Kidney (tissue), 22 donors: ENCODE results near the gene PTPRN. TPM values are rescaled to one million over a fixed set of nuclear protein-coding genes. Genes with fewer than 3 reads are reported as not detected.

Experiments
- DNase-seq, 5 donors: peaks; one replicate each; pipeline ENCODE4 v3.0.0-alpha.2; 2013 to 2020
- FAIRE-seq: peaks from 2 replicates; lab custom pipeline; 2012; peaks lifted over from hg19 to GRCh38; lab: Jason Lieb, UNC
- H3K27ac ChIP-seq, 2 donors: one replicate each; pipeline ENCODE4 v1.7.0; 2013; ENCODE audit warnings: low read depth in 2 of 2, low read length in 2 of 2, inconsistent platforms in 1 of 2
- H3K27me3 ChIP-seq: one replicate; pipeline ENCODE4 v1.7.1; 2013; ENCODE audit warnings: low read length, inconsistent platforms; ENCODE audit not compliant: control insufficient read depth, insufficient read depth
- H3K36me3 ChIP-seq, 3 donors: one replicate each; pipeline versions ENCODE4 v1.7.0 to v1.7.1; 2013; ENCODE audit warnings: low read length in 3 of 3, control low read depth in 1 of 3, inconsistent platforms in 1 of 3; ENCODE audit not compliant: insufficient read depth in 3 of 3, control insufficient read depth in 2 of 3
- H3K4me1 ChIP-seq, 3 donors: one replicate each; pipeline versions ENCODE4 v1.7.0 to v1.7.1; 2013; ENCODE audit warnings: low read length in 3 of 3, inconsistent platforms in 1 of 3, low read depth in 1 of 3; ENCODE audit not compliant: control insufficient read depth in 2 of 3, insufficient read depth in 2 of 3
- H3K4me3 ChIP-seq, 3 donors: one replicate each; pipeline versions ENCODE4 v1.7.0 to v1.8.1; 2013; ENCODE audit warnings: low read length in 3 of 3, control low read depth in 1 of 3, inconsistent platforms in 1 of 3
- H3K9ac ChIP-seq, 3 donors: one replicate each; pipeline versions ENCODE4 v1.7.0 to v1.7.1; 2013; ENCODE audit warnings: low read length in 3 of 3, control low read depth in 1 of 3, inconsistent platforms in 1 of 3
- H3K9me3 ChIP-seq, 3 donors: one replicate each; pipeline versions ENCODE4 v1.7.0 to v1.7.1; 2013; ENCODE audit warnings: low read length in 3 of 3, control low read depth in 1 of 3, inconsistent platforms in 1 of 3; ENCODE audit not compliant: control insufficient read depth in 2 of 3, insufficient read depth in 1 of 3
- CTCF ChIP-seq: IDR thresholded peaks from 3 replicates; pipeline ENCODE4 v1.5.1; 2012; ENCODE audit warnings: mild to moderate bottlenecking, moderate library complexity, borderline replicate concordance; ENCODE audit not compliant: insufficient read depth; ENCODE audit errors: extremely low read depth
- intact Hi-C: fragments of 100-400 bp; cut with DNase I; formaldehyde crosslinking; loops from one replicate; pipeline ENCODE4 v1.11.1; 2022
- long read RNA-seq, 10 donors: library from polyadenylated mRNA in 1 of 10; unstranded in 1 of 10; transcript quantifications; one replicate each; pipeline ENCODE4 v2.0.0 and lab custom pipeline, GENCODE V29; 2021 to 2026
- polyA plus RNA-seq: library from polyadenylated mRNA; stranded (reverse); fragments of 350-450 nt; fragmentation: Illumina TruSeq; extraction: RNeasy Lipid Tissue Mini Kit (QIAGEN cat#74804); gene quantifications from one replicate; pipeline ENCODE4 v1.2.3, GENCODE V29; 2014; ENCODE audit warnings: low read depth, low replicate concordance; ENCODE audit not compliant: insufficient read depth
- total RNA-seq: library from RNA; stranded (reverse); fragmentation: NEBNext Ultra II Directional; extraction: Animal tissue kit (Norgen Biotek cat#: 25700); gene quantifications from one replicate; pipeline ENCODE4 v1.2.1, GENCODE V29; 2021
- donor health status: control.
- donor health status: control.
- donor health status: control.
- donor health status: control.
- donor health status: control.
- donor health status: DM: yes; HTN: yes; CAD: no.
- donor health status: Normal renal cell carcinoma (clear cell type).

Gene PTPRN
- not detected for total RNA-seq
- polyA plus RNA-seq, result not detected
- long read RNA-seq, donor 1, result 0 reads
- long read RNA-seq, donor 2, result 0 reads
- long read RNA-seq, donor 3, result 0 reads
- long read RNA-seq, donor 4, result 0 reads
- long read RNA-seq, donor 5, result 0 reads
- long read RNA-seq, donor 6, result 0 reads
- long read RNA-seq, donor 7, result 0 reads
- long read RNA-seq, donor 8, result 0 reads
- long read RNA-seq, donor 9, result 0 reads
- long read RNA-seq, donor 10, result 0 reads

- TF ChIP-seq CTCF, result no peak
- no peak within 1 kb of the TSS for H3K27ac ChIP-seq
- H3K27me3 ChIP-seq, result peaks cover 14% of the 10 kb centered on the region
- intact Hi-C loops, result no loop called here
- no peak within 1 kb of the TSS for H3K4me3 ChIP-seq
- H3K9ac ChIP-seq, result no peak within 1 kb of the TSS
- no peaks in the 10 kb centered on the region for H3K4me1 ChIP-seq
- no peaks in the 10 kb centered on the region for H3K36me3 ChIP-seq
- no peaks in the 10 kb centered on the region for H3K9me3 ChIP-seq
- DNase-seq (no peak), FAIRE-seq (no peak)
Measured at GRCh38 chr2:219309278-219309677, at the start of gene PTPRN. TSS of gene PTPRN (minus strand) at chr2:219309401. CDS start at chr2:219309332, 69 bp downstream.

DNA sequence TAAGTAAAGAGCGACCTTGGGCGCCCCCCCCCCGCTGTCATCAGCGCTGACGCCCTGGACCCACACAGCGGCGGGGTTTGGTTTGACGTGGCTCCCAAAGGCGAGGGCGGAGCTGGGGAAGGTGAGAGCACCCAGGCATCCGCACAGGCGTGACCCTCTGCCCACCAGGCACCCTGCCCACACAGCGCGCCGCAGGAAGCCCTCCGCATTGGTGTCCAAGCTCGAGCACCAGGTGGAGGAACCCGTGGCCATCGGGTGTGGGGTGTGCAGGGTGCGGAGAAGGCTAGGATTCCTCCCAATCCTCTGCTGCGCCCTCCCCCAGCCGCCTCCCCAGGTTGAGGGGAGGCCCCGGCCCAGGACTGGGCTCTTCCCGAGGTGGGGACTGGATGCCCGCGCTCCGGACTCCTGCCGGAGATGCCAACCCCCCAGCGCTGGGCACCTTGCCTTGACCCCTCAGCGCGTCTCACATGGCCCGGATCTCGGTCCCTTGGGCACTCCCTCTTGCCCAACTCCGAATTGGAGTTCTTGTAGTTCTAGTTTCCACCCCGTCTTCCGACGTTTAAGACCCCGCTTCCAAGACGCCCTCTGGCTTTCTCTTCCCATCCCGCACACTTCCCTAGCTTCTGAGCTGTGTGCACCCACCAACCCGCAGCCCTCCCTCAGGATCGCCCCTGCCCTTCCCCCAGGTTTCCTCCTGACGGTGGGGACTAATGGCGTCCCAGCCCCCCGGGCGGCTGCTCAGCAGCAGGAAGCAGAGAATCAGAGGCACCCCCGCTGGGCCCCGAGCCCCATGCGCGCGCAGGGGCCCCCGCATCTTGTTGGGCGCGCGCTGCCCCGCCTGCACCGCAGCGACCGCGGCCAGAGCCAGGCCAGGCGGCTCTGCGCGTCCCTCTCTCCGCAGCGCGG is 49.2 kb upstream of the PTPRN start:
- no peak overlapping the region for H3K4me3 ChIP-seq
- no peak for TF ChIP-seq CTCF
- peaks cover 16% of the 10 kb centered on the region for H3K27me3 ChIP-seq
- FAIRE-seq (no peak), DNase-seq (no peak)
- no peak overlapping the region for H3K27ac ChIP-seq
- H3K4me1 ChIP-seq, result peaks cover 0 to 3% (median 0%) of the 10 kb centered on the region in 3 donors
- H3K9ac ChIP-seq, result no peak overlapping the region
- intact Hi-C loops, result no loop called here
- H3K9me3 ChIP-seq, result no peaks in the 10 kb centered on the region
- H3K36me3 ChIP-seq, result peaks cover 0 to 3% (median 0%) of the 10 kb centered on the region in 3 donors

DNA sequence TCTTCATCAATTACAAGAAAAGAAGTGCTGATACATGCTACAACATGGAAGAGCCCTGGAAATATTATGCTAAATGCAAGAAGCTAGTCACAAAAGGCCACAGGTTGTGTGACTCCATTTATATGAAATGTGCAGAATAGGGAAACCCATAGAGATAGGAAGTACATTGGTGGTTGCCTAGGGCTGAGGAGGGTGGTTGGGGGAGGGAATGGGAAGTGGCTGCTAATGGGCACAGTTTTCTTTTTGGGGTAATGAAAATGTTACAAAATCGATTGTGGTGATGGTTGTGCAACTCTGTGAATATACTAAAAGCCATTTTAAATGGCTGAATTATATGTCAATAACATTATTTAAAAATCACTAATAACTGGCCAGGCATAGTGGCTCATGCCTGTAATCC is 47.6 kb upstream of the PTPRN start:
- Histone ChIP-seq H3K36me3 (no peaks in the 10 kb centered on the region), H3K4me3 (no peak overlapping the region), H3K9ac (no peak overlapping the region), H3K27me3 (peaks cover 16% of the 10 kb centered on the region), H3K27ac (no peak overlapping the region), H3K9me3 (no peaks in the 10 kb centered on the region), H3K4me1 (peaks cover 0 to 3% (median 0%) of the 10 kb centered on the region in 3 donors)
- intact Hi-C loops, result no loop called here
- DNase-seq, result no peak
- no peak for FAIRE-seq
- no peak for TF ChIP-seq CTCF
